T-helper 2 cell treated with Interferon-gamma antibody and Interleukin-4, amounts not matched to agents 100 ng/mL and 5 ng/mL, for 36 hours (primary cell): ENCODE measurements around the gene SLC6A16. TPM values are rescaled to one million over a fixed set of nuclear protein-coding genes. Genes with fewer than 3 reads are reported as not detected.

Experiments used
- intact Hi-C: fragments of 100-400 bp; cut with micrococcal nuclease; formaldehyde crosslinking; loops from one replicate; pipeline ENCODE4 v1.15.1; 2023
- total RNA-seq: library from RNA; stranded (reverse); gene quantifications from 2 replicates; pipeline ENCODE4 v1.2.3, GENCODE V29; 2022

Gene SLC6A16
- total RNA-seq, 1 donor from 2014 or later = 3.8 TPM

DNA sequence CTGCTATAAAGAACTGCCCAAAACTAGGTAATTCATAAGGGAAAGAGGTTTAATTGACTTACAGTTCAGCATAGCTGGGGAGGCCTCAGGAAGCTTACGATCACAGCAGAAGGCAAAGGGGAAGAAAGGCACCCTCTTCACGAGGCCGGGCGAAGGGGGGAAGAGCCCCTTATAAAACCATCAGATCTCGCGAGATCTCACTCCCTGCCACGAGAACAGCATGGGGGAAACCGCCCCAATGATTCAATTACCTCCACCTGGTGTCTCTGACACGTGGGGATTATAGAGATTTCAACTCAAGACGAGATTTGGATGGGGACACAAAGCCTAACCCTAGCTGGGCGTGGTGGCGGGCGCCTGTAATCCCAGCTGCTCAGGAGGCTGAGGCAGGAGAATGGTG is 42.8 kb downstream of the SLC6A16 start:
- intact Hi-C loops = no loop called here

DNA sequence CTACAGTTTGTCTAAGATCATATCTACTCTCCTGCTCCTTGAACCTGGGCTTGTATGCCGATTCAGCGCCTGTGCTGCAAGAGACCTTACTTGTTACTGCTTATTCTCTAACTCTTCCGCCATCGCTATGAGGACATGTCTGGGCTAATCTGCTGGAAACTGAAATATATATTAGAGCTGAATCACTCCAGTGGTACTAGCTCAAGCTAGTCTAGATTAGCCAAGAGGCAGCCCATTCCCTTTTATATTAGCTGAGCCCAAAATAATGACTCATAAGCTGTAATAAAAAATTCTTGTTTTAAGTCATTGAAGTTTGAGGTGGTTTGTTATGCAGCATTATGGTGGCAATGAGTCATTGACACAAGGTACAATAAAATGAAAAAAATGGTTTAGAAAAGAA is 52.8 kb downstream of the SLC6A16 start:
- intact Hi-C loops = no loop called here

DNA sequence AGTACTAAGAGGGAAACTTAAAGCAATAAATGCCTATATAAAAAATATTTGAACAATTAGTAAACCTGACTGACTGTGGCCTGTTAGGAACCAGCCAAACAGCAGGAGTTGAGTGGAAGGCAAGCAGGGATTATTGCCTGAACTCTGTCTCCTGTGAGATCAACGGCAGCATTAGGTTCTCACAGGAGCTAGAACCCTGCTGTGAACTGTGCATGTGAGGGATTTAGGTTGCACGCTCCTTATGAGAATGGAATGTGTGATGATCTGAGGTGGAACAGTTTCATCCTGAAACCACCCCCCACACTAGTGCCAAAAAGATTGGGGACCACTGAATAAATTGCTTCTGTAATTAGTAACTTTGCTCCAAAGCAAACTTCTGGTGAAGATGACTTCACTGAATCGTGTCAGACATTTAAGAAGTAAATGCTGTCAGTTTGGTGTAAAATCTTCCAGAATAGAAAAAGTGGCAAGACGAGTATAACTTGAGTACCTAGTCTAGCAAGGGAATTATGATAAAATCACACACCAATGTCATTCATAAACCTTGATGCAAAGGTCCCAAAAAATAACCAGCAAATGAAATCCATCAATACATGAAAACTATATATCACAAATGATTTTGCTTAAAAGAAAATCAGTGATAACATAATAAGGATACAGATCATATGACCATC is 53.8 kb downstream of the SLC6A16 start:
- intact Hi-C loops = no loop called here

GRCh38 chr19:49266409-49266808 is 58.6 kb downstream of the SLC6A16 start:
- intact Hi-C loops = loop anchor here (2.0 kb wide), 2 partner anchors 62 to 204 kb away; no protein-coding TSS in a partner anchor

DNA sequence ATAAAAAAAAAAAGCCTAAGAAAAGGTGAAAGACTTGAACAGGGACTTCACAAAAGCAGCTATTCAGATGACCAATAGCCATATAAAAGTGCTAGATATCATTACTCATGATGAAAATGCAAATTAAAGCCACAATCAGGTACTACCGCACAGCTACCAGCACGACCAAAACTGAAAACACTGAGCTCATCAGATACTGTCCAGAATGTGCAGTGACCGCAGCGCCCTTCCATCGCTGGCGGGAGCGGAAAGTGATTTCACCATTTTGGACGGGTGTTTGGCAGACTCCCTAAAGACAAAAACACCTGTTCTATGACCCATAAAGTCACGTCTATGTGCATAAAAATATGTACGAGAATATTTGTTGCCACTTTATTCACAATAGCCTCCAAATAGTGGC is 60.7 kb downstream of the SLC6A16 start:
- intact Hi-C loops = no loop called here

DNA sequence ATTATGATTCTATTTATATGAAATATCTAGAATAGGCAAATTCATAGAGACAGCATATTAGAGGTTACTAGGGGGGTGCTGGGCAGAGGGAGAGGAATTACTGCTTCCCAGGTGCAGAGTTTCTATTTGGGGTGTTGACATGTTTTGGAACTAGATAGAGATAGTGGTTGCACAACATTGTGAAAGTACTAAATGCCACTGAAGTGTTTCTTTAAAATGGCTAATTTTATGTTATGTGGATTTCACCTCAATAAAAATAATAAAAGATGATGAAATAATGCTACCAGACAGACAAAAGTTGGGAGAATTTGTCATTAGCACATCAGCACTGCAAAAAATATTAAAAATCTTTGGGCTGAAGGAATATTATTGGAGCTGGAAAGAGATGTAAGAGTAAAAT is 63.4 kb downstream of the SLC6A16 start:
- intact Hi-C loops = no loop called here

- intact Hi-C loops = no loop called here
Measured at GRCh38 chr19:49256691-49257090, 68.3 kb downstream of the SLC6A16 start.

DNA sequence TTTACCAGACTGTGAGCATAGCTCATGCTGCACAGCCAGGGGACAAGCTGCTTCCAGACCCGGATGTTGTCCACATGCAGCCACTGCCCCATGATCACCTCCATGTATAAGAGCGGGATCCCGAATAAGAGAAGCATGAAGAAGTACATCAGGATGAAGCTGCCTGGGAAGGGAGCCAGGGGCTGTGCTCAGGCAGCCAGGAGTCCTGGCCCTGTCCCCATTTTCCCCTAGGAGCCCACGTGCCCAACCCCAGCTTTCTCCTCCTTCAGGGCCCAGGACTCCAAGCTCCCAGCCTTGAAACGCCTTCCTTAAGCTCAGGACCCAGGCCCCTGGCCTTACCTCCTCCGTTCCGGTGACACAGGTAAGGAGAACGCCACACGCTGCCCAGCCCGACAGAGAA is 69.3 kb downstream of the SLC6A16 start:
- intact Hi-C loops = no loop called here

- intact Hi-C loops = no loop called here
Measured at GRCh38 chr19:49249933-49250332, 75.1 kb downstream of the SLC6A16 start.

DNA sequence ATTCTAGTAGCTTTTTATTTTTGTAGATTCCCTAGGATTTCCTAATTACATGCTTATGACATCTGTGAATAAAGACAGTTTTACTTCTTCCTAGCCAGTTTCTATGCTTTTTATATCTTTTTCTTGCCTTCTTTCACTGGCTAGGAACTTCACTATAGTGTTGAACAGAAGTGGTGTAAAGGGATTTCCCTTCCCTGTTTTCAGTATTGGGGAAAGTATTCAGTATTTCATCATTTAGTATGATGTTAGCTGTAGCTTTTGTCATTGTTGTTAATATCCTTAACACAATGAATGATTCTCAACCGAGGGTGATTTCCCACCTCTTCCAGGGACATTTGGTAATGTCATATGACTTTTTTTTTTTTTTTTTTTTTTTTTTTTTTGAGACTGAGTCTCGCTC is 77.3 kb downstream of the SLC6A16 start:
- intact Hi-C loops = no loop called here

DNA sequence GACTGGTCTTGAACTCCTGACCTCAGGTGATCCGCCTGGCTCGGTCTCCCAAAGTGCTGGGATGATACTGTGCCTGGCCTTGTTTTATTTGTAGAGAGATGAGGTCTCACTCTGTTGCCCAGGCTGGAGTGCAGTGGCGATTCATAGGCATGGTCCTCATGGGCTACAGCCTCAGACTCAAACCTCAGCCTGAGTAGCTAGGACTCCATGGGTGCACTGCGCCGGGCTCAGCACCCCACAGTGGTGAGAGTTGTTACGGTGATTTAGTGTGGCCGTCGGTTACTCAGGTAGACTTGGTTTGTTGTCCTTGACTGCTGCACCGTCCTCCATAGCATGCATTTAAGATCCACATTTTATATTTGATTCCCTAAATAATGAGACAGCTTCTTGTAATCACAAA is 80.7 kb downstream of the SLC6A16 start:
- intact Hi-C loops = no loop called here

GRCh38 chr19:49243726-49244125 is 81.3 kb downstream of the SLC6A16 start:
- intact Hi-C loops = no loop called here

GRCh38 chr19:49243129-49243528 is 81.9 kb downstream of the SLC6A16 start:
- intact Hi-C loops = no loop called here

- intact Hi-C loops = no loop called here
Measured at GRCh38 chr19:49241769-49242168, 83.2 kb downstream of the SLC6A16 start.

Other genes starting within 250 kb of the SLC6A16 start
- gene SNRNP70, start 239.7 kb downstream of the SLC6A16 start, total RNA-seq = 228 and 238 TPM in 2 replicates
- gene LIN7B, start 210.8 kb downstream of the SLC6A16 start, total RNA-seq = 2.8 and 4.2 TPM in 2 replicates
- gene C19orf73, start 206.0 kb downstream of the SLC6A16 start, total RNA-seq = 0.61 and 0.68 TPM in 2 replicates
- gene PPFIA3, start 205.6 kb downstream of the SLC6A16 start, total RNA-seq = 1.3 and 1.5 TPM in 2 replicates
- not detected in 2 replicates for gene HRC, start 169.8 kb downstream of the SLC6A16 start, total RNA-seq
- gene TRPM4, start 167.4 kb downstream of the SLC6A16 start, total RNA-seq = 0.43 and 1.1 TPM in 2 replicates
- 213 and 221 TPM in 2 replicates for gene CD37, start 10.2 kb upstream of the SLC6A16 start, total RNA-seq
- gene TEAD2, start 37.2 kb upstream of the SLC6A16 start, total RNA-seq = not detected in 2 replicates
- gene DKKL1, start 38.7 kb upstream of the SLC6A16 start, total RNA-seq = not detected in 2 replicates
- gene KASH5, start 63.1 kb upstream of the SLC6A16 start, total RNA-seq = 0.23 and 0.43 TPM in 2 replicates
- gene PTH2, start 98.2 kb upstream of the SLC6A16 start, total RNA-seq = not detected in 2 replicates
- gene GFY, start 100.2 kb upstream of the SLC6A16 start, total RNA-seq = not detected in 2 replicates
- gene SLC17A7, start 116.3 kb upstream of the SLC6A16 start, total RNA-seq = 0.07 and 0.09 TPM in 2 replicates
- gene PIH1D1, start 126.6 kb upstream of the SLC6A16 start, total RNA-seq = 146 and 150 TPM in 2 replicates
- 45.5 and 47.5 TPM in 2 replicates for gene ALDH16A1, start 128.0 kb upstream of the SLC6A16 start, total RNA-seq
- 271 and 275 TPM in 2 replicates for gene FLT3LG, start 149.0 kb upstream of the SLC6A16 start, total RNA-seq
- gene RPL13A, start 162.4 kb upstream of the SLC6A16 start, total RNA-seq = 2,471 and 2,495 TPM in 2 replicates
- gene RPS11, start 171.2 kb upstream of the SLC6A16 start, total RNA-seq = 2,021 and 2,052 TPM in 2 replicates
- gene FCGRT, start 187.5 kb upstream of the SLC6A16 start, total RNA-seq = 7.4 and 8.5 TPM in 2 replicates
- 3.0 and 3.9 TPM in 2 replicates for gene RCN3, start 202.8 kb upstream of the SLC6A16 start, total RNA-seq